Upper lobe of right lung (tissue), 1 donor: ENCODE results near the gene COASY. TPM values are rescaled to one million over a fixed set of nuclear protein-coding genes. Genes with fewer than 3 reads are reported as not detected.

Experiments
- ATAC-seq: fragments of 200-7000 bp; cut with Tn5 transposase; one replicate; pipeline ENCODE4 v1.9.1; 2020; ENCODE audit warnings: mild to moderate bottlenecking, moderate library complexity
- DNase-seq: peaks from one replicate; pipeline ENCODE4 v3.0.0-alpha.2; 2020
- H3K27ac ChIP-seq: fragments of 200-600 bp; one replicate; pipeline ENCODE4 v1.8.0; 2022
- H3K27me3 ChIP-seq: fragments of 200-600 bp; one replicate; pipeline ENCODE4 v1.8.0; 2022; ENCODE audit warnings: mild to moderate bottlenecking
- H3K36me3 ChIP-seq: fragments of 200-600 bp; one replicate; pipeline ENCODE4 v1.8.0; 2022
- H3K4me1 ChIP-seq: fragments of 200-600 bp; one replicate; pipeline ENCODE4 v1.8.0; 2022
- H3K4me3 ChIP-seq: fragments of 200-600 bp; one replicate; pipeline ENCODE4 v1.8.0; 2022; ENCODE audit warnings: mild to moderate bottlenecking
- H3K9me3 ChIP-seq: fragments of 200-600 bp; one replicate; pipeline ENCODE4 v1.8.0; 2022
- intact Hi-C: fragments of 100-400 bp; cut with DNase I; formaldehyde crosslinking; loops from one replicate; pipeline ENCODE4 v1.11.0; 2022
- total RNA-seq: library from RNA; stranded (reverse); fragmentation: NEBNext Ultra II Directional; extraction: Animal tissue kit (Norgen Biotek cat#: 25700); gene quantifications from one replicate; pipeline ENCODE4 v1.2.1, GENCODE V29; 2021
- TF ChIP-seq, protein P1 (sequence below): fragments of 200-600 bp; IDR thresholded peaks from one replicate; pipeline ENCODE4 v1.8.0; 2022; ENCODE audit warnings: antibody characterized with exemption
- donor health status: DM: no; HTN: yes; CAD: no; lungs with severe emphysema.

COASY gene
- total RNA-seq, 1 donor from 2014 or later: 63.3 TPM

DNA sequence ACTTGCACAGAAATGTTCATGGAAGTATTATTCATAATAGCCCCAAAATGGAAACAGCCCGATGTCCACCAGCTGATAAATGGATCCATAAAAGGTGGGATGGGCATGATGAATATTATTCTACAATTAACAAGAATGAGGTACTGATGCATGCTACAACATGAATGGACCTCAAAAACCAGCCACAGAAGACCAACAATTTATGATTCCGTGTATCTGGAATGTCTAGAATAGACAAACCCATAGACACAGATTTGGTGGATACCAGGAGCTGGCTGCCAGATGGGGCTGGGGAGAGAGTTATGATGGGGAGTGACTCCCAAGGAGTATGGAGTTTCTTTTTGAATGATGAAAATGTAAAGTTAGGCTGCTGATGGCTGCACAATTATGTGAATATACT is 36.7 kb upstream of the COASY start:
- intact Hi-C loops: no loop called here
- TF ChIP-seq, protein P1, sequence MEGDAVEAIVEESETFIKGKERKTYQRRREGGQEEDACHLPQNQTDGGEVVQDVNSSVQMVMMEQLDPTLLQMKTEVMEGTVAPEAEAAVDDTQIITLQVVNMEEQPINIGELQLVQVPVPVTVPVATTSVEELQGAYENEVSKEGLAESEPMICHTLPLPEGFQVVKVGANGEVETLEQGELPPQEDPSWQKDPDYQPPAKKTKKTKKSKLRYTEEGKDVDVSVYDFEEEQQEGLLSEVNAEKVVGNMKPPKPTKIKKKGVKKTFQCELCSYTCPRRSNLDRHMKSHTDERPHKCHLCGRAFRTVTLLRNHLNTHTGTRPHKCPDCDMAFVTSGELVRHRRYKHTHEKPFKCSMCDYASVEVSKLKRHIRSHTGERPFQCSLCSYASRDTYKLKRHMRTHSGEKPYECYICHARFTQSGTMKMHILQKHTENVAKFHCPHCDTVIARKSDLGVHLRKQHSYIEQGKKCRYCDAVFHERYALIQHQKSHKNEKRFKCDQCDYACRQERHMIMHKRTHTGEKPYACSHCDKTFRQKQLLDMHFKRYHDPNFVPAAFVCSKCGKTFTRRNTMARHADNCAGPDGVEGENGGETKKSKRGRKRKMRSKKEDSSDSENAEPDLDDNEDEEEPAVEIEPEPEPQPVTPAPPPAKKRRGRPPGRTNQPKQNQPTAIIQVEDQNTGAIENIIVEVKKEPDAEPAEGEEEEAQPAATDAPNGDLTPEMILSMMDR: no peak
- Histone ChIP-seq H3K27ac (no peak overlapping the region), H3K9me3 (no peaks in the 10 kb centered on the region), H3K36me3 (peaks cover 8% of the 10 kb centered on the region), H3K27me3 (no peaks in the 10 kb centered on the region), H3K4me3 (no peak overlapping the region), H3K4me1 (peaks cover 60% of the 10 kb centered on the region)
- no peak for DNase-seq
- ATAC-seq: no peak

DNA sequence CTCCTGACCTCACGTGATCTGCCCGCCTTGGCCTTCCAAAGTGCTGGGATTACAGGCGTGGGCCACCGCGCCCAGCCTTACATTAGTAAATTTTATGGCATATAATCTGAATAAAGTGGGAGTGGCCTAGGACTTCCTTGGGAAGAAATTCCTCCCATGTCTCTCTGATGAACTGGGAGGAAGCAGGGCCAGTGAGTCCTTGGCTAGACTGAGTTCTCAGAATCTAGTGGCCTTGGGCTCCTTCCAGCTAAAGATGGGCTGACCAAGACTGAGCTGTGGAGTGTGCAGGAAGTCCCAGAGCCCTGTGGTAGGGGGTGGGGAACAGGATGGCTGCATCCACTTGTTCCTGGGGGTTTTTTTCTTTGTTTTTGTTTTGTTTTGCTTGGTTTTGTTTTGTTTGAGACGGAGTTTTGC is 35.9 kb upstream of the COASY start:
- peaks cover 60% of the 10 kb centered on the region for H3K4me1 ChIP-seq

DNA sequence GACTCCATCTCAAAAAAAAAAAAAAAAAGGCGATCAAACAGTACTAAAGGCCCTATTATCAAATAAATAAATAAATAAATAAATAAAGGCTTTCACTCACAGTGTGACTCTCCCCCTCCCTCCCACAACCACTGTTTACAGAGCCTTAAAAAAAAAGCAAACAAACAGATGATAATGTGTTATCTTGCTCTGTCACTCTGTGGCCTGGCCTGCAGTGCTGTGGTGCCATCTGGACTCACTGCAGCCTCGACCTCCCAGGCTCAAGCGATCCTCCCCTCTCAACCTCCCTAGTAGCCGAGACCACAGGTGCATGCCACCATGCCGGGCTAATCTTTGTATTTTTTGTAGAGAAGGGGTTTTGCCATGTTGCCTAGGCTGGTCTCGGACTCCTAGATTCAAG is 34.0 kb upstream of the COASY start:
- Histone ChIP-seq H3K27me3 (no peaks in the 10 kb centered on the region), H3K36me3 (no peaks in the 10 kb centered on the region), H3K27ac (no peak overlapping the region), H3K9me3 (no peaks in the 10 kb centered on the region), H3K4me1 (peaks cover 48% of the 10 kb centered on the region), H3K4me3 (no peak overlapping the region)
- ATAC-seq (no peak), DNase-seq (no peak)
- intact Hi-C loops: no loop called here
- TF ChIP-seq, protein P1: no peak

More for the DNA sequence above, 35.9 kb upstream of the COASY start:
- intact Hi-C loops: no loop called here
- H3K4me3 ChIP-seq: no peak overlapping the region
- TF ChIP-seq, protein P1: no peak
- H3K36me3 ChIP-seq: peaks cover 8% of the 10 kb centered on the region
- peak; percentile 21 for ATAC-seq
- H3K27ac ChIP-seq: no peak overlapping the region
- H3K27me3 ChIP-seq: no peaks in the 10 kb centered on the region
- no peak for DNase-seq
- no peaks in the 10 kb centered on the region for H3K9me3 ChIP-seq

DNA sequence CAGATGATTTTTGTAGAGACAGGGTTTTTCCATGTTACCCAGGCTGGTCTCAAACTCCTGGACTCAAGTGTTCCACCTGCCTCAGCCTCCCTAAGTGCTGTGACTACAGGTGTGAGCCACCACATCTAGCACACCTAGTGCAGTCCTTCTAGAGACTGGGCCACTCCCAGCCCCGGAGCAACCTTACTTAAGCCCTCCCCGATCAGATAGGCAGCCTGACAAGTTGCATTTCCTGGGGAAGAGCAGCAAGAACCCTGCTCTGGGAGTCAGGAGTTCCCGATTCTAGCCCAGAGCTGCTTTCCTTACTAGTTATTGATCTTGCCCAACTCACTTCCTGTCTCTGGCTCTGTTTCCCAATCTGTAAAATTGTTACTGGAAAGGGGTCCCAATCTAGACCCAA is 32.9 kb upstream of the COASY start:
- Histone ChIP-seq H3K9me3 (no peaks in the 10 kb centered on the region), H3K4me3 (no peak overlapping the region), H3K4me1 (peaks cover 43% of the 10 kb centered on the region), H3K27me3 (no peaks in the 10 kb centered on the region), H3K27ac (no peak overlapping the region), H3K36me3 (no peaks in the 10 kb centered on the region)
- intact Hi-C loops: no loop called here
- TF ChIP-seq, protein P1: no peak
- DNase-seq (no peak), ATAC-seq (no peak)

DNA sequence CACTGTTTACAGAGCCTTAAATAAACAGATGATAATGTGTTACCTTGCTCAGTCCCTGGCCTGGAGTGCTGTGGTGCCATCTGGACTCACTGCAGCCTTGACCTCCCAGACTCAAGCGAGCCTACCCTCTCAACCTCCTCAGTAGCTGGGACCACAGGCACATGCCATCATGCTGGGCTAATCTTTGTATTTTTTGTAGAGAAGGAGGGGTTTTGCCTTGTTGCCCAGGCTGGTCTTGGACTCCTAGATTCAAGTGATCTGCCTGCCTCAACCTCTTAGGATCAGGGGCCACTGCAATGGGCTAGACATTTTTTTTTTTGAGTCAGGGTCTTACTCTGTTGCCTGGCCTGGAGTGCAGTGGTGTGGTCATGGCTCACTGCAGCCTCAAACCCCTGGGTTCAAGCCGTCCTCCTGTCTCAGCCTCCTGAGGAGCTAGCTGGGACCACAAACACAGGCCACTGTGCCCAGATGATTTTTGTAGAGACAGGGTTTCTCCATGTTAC is 30.9 kb upstream of the COASY start:
- Histone ChIP-seq H3K27me3 (no peaks in the 10 kb centered on the region), H3K4me1 (peaks cover 44% of the 10 kb centered on the region), H3K9me3 (no peaks in the 10 kb centered on the region), H3K36me3 (no peaks in the 10 kb centered on the region), H3K27ac (peak overlapping the region; percentile 79), H3K4me3 (no peak overlapping the region)
- intact Hi-C loops: no loop called here
- ATAC-seq: no peak
- no peak for DNase-seq
- TF ChIP-seq, protein P1: no peak
